ENCODE measurements around the gene MPDU1.

The MPDU1 gene

DNA sequence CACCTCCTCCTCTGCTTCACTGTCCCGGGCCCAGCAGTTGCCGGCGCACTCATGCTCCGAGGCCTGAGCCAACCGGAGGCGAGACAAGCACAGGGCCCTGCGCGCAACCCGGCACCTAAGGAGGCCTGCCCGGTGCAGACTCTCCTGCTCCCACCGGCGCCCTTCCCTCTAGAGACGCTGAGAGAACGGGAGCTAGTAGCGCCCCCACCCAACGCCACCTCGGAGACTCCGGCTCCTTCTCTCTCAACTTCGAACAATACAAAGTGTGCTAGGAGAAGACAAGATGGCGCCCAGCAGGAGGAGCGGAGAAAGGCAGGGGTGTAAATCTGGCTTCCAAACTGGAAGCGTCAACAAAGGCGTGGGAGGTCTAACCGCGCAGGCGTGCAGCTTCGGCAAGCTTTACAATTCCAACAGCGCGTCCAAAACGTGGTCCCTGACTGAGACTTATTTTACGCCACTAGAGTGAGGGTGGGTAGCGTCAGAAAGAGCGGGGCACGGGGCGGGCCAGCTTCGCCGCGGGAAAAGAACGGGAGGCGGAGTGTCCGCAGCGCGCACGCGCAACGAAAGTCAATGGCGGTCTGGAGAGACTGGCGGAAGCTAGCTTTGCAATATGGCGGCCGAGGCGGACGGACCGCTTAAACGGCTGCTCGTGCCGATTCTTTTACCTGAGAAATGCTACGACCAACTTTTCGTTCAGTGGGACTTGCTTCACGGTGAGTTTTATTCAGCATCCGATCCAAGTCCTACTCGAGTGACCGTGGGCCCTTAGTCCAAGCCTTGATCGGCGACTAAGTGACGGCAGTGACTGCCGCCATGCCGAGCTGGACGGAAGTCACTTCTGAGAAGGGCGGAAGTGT, at the start of gene MPDU1:
MPDU1 (plus strand) TSS at position 600 of the 857 bp plus-strand sequence; CDS start at position 611, 11 bp downstream.
- peaks cover 56% of the 10 kb centered on the region for H3K4me1 ChIP-seq (ENCODE audit: control insufficient read depth, insufficient read depth, low read length)
- no peaks in the 10 kb centered on the region for H3K9me3 ChIP-seq (ENCODE audit: control insufficient read depth, low read length)
- H3K4me3 ChIP-seq (ENCODE audit: low read length) = peak within 1 kb of the TSS; percentile 90
- peak within 1 kb of the TSS; percentile 94 for H3K9ac ChIP-seq (ENCODE audit: low read length)
- H3K36me3 ChIP-seq (ENCODE audit: control insufficient read depth, insufficient read depth, low read length) = peaks cover 6% of the 10 kb centered on the region
- no peaks in the 10 kb centered on the region for H3K27me3 ChIP-seq (ENCODE audit: control insufficient read depth, insufficient read depth, low read length)

DNA sequence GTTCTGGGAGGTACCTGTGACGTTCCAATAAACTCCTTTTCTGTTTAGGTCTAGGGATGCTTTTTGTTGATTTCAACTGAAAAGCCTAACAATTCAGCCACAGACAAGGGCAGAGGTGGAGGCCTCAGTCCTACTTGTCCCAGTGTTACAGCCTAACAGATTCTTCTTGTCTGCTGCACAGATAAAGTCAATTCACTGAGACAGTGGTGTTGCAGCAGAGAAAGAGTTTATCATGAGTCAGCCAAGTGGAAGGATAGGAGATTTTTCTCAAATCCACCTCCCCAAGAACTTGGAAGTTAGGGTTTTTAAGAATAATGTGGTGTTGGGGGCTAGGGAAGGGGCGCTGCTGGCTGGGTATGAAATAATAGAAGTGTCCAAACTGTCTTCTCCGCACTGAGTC, 45.6 kb upstream of the MPDU1 start:
- H3K36me3 ChIP-seq (ENCODE audit: control insufficient read depth, insufficient read depth, low read length) = no peaks in the 10 kb centered on the region
- no peaks in the 10 kb centered on the region for H3K4me1 ChIP-seq (ENCODE audit: control insufficient read depth, insufficient read depth, low read length)
- H3K9ac ChIP-seq (ENCODE audit: low read length) = no peak overlapping the region
- H3K9me3 ChIP-seq (ENCODE audit: control insufficient read depth, low read length) = no peaks in the 10 kb centered on the region
- H3K4me3 ChIP-seq (ENCODE audit: low read length) = no peak overlapping the region
- H3K27me3 ChIP-seq (ENCODE audit: control insufficient read depth, insufficient read depth, low read length) = no peaks in the 10 kb centered on the region

DNA sequence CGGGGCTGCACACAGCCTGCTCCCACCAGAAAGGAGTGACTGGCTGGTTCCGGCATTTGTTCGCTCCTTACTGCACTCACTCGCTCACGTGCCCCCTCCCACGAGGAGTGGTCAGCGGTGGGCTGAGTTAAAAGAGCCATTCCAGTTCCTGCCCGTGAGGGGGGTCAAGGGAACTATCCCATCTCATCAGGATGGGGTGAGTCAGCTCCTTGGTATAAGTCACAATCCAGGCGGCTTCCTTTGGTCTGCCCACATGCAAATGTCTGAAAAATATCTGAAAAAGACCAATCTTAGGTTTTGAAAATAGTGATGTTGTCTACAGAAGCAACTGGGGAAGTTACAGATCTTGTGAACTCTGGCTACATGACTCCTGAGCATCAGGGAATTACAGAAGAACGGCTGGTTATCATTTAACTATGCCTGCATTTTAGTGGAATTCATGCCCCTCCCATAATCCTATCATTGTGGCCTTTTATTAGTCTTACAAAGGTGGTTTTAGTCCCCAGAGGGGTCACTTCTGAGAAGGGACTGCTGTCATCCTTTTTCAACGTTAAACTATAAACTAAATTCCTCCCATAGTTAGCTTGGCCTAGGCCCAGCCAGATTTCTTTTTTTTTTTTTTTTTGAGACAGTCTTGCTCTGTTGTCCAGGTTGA, 44.6 kb upstream of the MPDU1 start:
- H3K4me1 ChIP-seq (ENCODE audit: control insufficient read depth, insufficient read depth, low read length) = no peaks in the 10 kb centered on the region
- no peak overlapping the region for H3K4me3 ChIP-seq (ENCODE audit: low read length)
- H3K36me3 ChIP-seq (ENCODE audit: control insufficient read depth, insufficient read depth, low read length) = no peaks in the 10 kb centered on the region

DNA sequence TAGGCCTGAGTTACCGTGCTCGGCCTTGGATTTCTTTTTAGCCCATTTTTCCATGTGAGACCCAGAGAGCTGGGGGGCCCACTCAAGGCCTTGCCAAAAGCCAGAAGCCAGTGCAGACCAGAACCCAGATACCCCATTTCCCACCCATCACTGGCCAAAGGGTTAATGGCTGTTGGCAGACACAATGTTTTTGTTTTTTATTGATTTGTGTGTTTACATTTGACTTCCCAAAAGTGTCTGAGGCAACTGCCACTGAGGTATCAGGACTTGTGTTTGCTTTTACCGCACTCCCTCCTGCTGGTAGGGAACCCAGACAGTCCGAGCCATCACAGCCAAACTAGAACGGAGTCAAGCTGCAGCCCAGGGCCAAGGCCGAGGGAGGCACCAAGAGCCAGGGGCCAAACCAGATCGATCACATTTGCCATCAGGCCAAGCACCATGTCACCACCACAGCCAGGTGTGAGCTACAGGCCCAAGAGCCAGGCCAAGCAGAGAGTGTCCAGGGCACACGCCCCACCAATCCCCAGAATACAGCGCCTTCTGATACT, 42.5 kb upstream of the MPDU1 start:
- H3K27me3 ChIP-seq (ENCODE audit: control insufficient read depth, insufficient read depth, low read length) = no peaks in the 10 kb centered on the region
- H3K9me3 ChIP-seq (ENCODE audit: control insufficient read depth, low read length) = no peaks in the 10 kb centered on the region
- no peak overlapping the region for H3K4me3 ChIP-seq (ENCODE audit: low read length)
- no peak overlapping the region for H3K9ac ChIP-seq (ENCODE audit: low read length)
- no peaks in the 10 kb centered on the region for H3K4me1 ChIP-seq (ENCODE audit: control insufficient read depth, insufficient read depth, low read length)
- no peaks in the 10 kb centered on the region for H3K36me3 ChIP-seq (ENCODE audit: control insufficient read depth, insufficient read depth, low read length)

More for the DNA sequence above, 44.6 kb upstream of the MPDU1 start:
- H3K9me3 ChIP-seq (ENCODE audit: control insufficient read depth, low read length) = no peaks in the 10 kb centered on the region
- H3K27me3 ChIP-seq (ENCODE audit: control insufficient read depth, insufficient read depth, low read length) = no peaks in the 10 kb centered on the region
- H3K9ac ChIP-seq (ENCODE audit: low read length) = no peak overlapping the region

DNA sequence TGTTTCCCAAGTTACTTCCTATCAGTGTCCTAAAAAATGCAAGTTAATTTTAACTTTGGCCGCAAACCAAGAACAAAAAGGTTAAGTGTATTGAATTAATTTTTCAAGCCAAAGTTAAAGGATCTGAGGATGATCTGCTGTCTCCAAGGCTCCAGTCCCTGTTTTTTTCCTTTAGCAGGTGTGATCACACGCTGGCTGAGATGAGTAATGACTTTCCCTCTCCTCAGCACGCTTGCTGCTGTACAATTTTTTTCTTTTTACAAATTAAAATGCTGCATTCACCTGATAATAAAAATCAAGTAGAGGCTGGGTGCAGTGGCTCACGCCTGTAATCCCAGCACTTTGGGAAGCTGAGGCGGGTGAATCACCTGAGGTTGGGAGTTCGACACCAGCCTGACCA, 38.7 kb upstream of the MPDU1 start:
- Histone ChIP-seq H3K9me3 (ENCODE audit: control insufficient read depth, low read length) (no peaks in the 10 kb centered on the region), H3K9ac (ENCODE audit: low read length) (no peak overlapping the region), H3K4me3 (ENCODE audit: low read length) (no peak overlapping the region), H3K4me1 (ENCODE audit: control insufficient read depth, insufficient read depth, low read length) (peaks cover 14% of the 10 kb centered on the region), H3K36me3 (ENCODE audit: control insufficient read depth, insufficient read depth, low read length) (no peaks in the 10 kb centered on the region), H3K27me3 (ENCODE audit: control insufficient read depth, insufficient read depth, low read length) (no peaks in the 10 kb centered on the region)

DNA sequence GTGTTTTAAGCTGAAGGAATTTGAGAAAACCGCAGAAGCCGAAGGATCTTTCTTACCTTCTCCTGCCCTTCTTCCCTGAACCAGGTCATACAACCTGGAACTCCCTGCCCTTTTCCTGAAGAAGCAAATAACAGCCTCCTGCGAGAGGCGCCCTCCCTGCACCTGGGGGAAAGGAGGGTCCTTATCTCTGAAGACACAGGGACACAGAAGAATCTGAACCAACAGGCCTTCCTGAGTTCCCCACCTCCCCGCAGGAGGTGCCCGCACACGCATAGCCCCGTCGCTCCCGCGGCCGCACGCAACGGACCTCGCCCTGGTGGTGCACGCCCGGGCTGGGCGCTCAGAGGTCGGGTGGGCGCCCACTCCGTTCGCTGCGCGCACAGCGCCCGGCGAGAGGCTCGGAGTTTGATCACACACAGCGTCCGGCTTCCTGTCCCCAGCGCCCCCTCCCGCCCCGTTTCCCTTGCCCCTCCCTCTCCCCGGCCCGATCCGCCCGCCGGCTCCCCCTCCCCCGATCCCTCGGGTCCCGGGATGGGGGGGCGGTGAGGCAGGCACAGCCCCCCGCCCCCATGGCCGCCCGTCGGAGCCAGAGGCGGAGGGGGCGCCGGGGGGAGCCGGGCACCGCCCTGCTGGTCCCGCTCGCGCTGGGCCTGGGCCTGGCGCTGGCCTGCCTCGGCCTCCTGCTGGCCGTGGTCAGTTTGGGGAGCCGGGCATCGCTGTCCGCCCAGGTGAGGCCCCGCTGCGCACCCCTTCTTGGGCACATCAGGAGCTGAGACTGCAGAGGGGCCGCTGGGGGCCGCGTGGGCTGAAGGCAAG, 34.9 kb upstream of the MPDU1 start, which contains the start of gene TNFSF12:
TNFSF12 (plus strand) TSS at position 474 of the 816 bp plus-strand sequence; CDS start at position 570, 96 bp downstream.
- H3K36me3 ChIP-seq (ENCODE audit: control insufficient read depth, insufficient read depth, low read length) = no peaks in the 10 kb centered on the region
- H3K27me3 ChIP-seq (ENCODE audit: control insufficient read depth, insufficient read depth, low read length) = no peaks in the 10 kb centered on the region
- peaks cover 20% of the 10 kb centered on the region for H3K4me1 ChIP-seq (ENCODE audit: control insufficient read depth, insufficient read depth, low read length)
- peak within 1 kb of the TSS; percentile 29 for H3K4me3 ChIP-seq (ENCODE audit: low read length)
- H3K9ac ChIP-seq (ENCODE audit: low read length) = peak within 1 kb of the TSS; percentile 77
- H3K9me3 ChIP-seq (ENCODE audit: control insufficient read depth, low read length) = no peaks in the 10 kb centered on the region

DNA sequence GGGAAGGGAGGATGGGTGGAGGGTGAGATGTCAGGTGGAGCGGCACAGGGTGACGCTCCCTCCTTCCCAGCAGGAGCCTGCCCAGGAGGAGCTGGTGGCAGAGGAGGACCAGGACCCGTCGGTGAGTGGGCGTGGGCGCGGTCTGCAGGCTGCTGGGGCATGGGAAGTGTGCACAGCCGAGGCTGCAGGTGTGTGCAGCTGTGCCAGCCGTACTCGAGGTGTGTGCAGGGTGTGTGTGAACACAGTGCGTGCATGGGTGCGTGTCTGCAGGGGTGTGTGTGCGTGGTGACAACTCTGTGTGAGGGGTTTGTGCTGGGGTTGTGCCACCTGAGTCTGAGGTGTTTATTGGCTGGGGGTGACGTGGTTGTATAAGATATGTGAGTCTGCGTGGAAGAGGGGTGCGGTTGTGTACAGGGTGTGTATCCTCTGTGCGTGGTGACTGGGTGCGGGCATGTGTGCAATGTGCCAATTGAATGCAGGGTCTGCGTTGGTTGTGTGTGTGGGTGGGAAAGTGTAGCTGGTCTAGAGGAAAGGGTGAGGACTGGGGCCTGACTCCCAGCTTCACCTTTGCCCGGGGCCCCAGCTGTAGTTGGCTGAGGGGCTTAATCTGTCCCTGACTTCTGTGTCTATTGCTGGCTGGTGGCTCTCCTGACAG, 34.1 kb upstream of the MPDU1 start:
- peak overlapping the region; percentile 77 for H3K9ac ChIP-seq (ENCODE audit: low read length)
- H3K9me3 ChIP-seq (ENCODE audit: control insufficient read depth, low read length) = no peaks in the 10 kb centered on the region
- no peaks in the 10 kb centered on the region for H3K36me3 ChIP-seq (ENCODE audit: control insufficient read depth, insufficient read depth, low read length)
- H3K4me3 ChIP-seq (ENCODE audit: low read length) = peak overlapping the region; percentile 29
- no peaks in the 10 kb centered on the region for H3K27me3 ChIP-seq (ENCODE audit: control insufficient read depth, insufficient read depth, low read length)
- peaks cover 20% of the 10 kb centered on the region for H3K4me1 ChIP-seq (ENCODE audit: control insufficient read depth, insufficient read depth, low read length)

DNA sequence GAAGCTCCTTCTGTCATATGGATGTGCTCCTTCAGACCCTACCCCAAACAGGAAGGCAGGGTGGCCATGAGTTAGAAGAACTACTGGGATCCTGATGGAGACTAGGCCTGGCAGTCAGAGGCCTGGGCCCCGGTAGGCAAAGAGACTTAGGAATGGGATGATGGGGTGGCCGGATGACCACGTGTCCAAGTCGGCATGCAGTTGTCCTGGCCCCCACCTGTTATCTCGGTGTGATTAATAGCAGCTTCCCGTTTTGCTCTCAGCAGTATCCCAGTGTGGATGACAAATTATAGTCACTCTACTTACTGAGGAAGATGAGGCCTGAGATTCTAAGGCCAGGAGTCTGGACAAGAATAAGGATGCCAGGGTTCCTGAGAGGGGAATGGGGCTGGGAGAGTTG, 33.3 kb upstream of the MPDU1 start:
- peak overlapping the region; percentile 77 for H3K9ac ChIP-seq (ENCODE audit: low read length)
- no peak overlapping the region for H3K4me3 ChIP-seq (ENCODE audit: low read length)
- no peaks in the 10 kb centered on the region for H3K36me3 ChIP-seq (ENCODE audit: control insufficient read depth, insufficient read depth, low read length)
- H3K27me3 ChIP-seq (ENCODE audit: control insufficient read depth, insufficient read depth, low read length) = no peaks in the 10 kb centered on the region
- H3K4me1 ChIP-seq (ENCODE audit: control insufficient read depth, insufficient read depth, low read length) = peaks cover 20% of the 10 kb centered on the region
- no peaks in the 10 kb centered on the region for H3K9me3 ChIP-seq (ENCODE audit: control insufficient read depth, low read length)

DNA sequence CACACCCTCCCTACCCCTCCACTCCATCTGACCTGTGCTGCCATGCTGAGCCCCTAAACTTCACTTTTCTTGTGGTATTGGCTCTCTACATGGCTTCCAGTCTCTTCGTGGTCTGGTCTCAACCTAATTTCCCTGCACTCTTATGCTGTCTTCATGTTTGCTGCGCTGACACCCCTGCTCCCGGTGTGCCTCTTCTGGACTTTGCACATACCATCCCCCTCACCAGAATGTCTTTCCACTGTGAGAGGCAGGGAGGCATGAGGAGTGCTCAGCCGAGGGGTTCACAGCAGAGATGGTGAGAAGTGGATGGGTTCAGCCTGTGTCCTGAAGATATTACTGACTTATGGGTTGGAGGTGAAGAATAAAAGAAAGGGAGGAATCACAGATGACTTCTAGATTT, 32.3 kb upstream of the MPDU1 start:
- no peak overlapping the region for H3K4me3 ChIP-seq (ENCODE audit: low read length)
- no peaks in the 10 kb centered on the region for H3K36me3 ChIP-seq (ENCODE audit: control insufficient read depth, insufficient read depth, low read length)
- no peak overlapping the region for H3K9ac ChIP-seq (ENCODE audit: low read length)
- H3K4me1 ChIP-seq (ENCODE audit: control insufficient read depth, insufficient read depth, low read length) = peaks cover 20% of the 10 kb centered on the region
- no peaks in the 10 kb centered on the region for H3K27me3 ChIP-seq (ENCODE audit: control insufficient read depth, insufficient read depth, low read length)
- H3K9me3 ChIP-seq (ENCODE audit: control insufficient read depth, low read length) = no peaks in the 10 kb centered on the region

DNA sequence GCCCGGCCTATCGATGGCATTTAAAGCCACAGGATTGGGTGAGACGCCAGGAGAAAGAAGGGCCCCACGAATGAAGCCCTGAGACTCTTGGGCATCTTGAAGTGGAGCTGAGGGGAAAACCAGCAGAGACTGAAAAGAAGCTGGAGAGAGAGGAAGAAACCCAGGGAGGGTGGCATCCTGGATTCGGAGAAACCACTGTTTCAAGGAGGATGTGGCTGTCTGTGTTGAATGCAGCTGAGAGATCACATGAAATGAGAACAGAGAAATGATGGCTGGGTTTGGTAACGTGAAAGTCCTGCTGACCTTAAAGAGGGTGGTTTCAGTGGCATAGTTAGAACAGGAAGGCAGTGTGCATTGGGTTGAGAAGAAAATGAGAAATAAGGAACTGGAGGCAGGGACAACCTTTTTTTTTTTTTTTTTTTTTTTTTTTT, 31.0 kb upstream of the MPDU1 start:
- H3K4me1 ChIP-seq (ENCODE audit: control insufficient read depth, insufficient read depth, low read length) = peaks cover 32% of the 10 kb centered on the region
- no peak overlapping the region for H3K4me3 ChIP-seq (ENCODE audit: low read length)
- no peaks in the 10 kb centered on the region for H3K36me3 ChIP-seq (ENCODE audit: control insufficient read depth, insufficient read depth, low read length)
- no peaks in the 10 kb centered on the region for H3K9me3 ChIP-seq (ENCODE audit: control insufficient read depth, low read length)
- H3K27me3 ChIP-seq (ENCODE audit: control insufficient read depth, insufficient read depth, low read length) = no peaks in the 10 kb centered on the region
- H3K9ac ChIP-seq (ENCODE audit: low read length) = no peak overlapping the region

DNA sequence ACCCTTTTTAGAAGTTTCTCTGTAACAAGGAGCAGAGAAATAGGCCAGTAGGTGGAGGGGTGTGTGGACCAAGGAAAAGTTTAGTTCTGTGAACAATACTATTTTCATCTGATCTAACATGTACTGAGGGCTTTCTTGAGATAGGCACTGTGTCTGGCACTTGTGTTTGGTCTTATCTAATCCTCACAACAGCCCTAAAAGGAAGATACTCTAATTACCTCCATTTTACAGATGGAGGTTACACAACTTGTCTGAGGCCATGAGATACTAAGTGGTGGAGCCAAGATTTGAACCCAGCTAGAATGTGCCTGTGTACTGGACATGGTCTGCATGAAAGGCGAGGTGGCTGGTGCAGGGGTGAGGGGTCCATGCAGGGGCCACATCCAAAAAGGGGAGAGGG, 30.3 kb upstream of the MPDU1 start:
- no peaks in the 10 kb centered on the region for H3K9me3 ChIP-seq (ENCODE audit: control insufficient read depth, low read length)
- H3K27me3 ChIP-seq (ENCODE audit: control insufficient read depth, insufficient read depth, low read length) = no peaks in the 10 kb centered on the region
- peaks cover 34% of the 10 kb centered on the region for H3K4me1 ChIP-seq (ENCODE audit: control insufficient read depth, insufficient read depth, low read length)
- no peaks in the 10 kb centered on the region for H3K36me3 ChIP-seq (ENCODE audit: control insufficient read depth, insufficient read depth, low read length)
- H3K9ac ChIP-seq (ENCODE audit: low read length) = no peak overlapping the region
- no peak overlapping the region for H3K4me3 ChIP-seq (ENCODE audit: low read length)

Measured in mucosa of stomach (tissue), 1 donor.